GM12872 (cell line): Measurements from ENCODE around the gene GNAL.

ENCODE experiments used
- CTCF ChIP-seq: IDR thresholded peaks from 3 replicates; pipeline ENCODE4 v1.5.1; 2011; ENCODE audit warnings: low read depth, mild to moderate bottlenecking, low read length, moderate library complexity; ENCODE audit not compliant: insufficient read depth

Gene GNAL

GRCh38 chr18:11657554-11657953, 31.5 kb upstream of the GNAL start:
- no peak for TF ChIP-seq CTCF

- no peak for TF ChIP-seq CTCF
Measured at GRCh38 chr18:11658019-11658418, 31.0 kb upstream of the GNAL start.

- TF ChIP-seq CTCF, result no peak
Measured at GRCh38 chr18:11658989-11659388, 30.1 kb upstream of the GNAL start.

- no peak for TF ChIP-seq CTCF
Measured at GRCh38 chr18:11660691-11661090, 28.4 kb upstream of the GNAL start.

GRCh38 chr18:11661430-11661829, 27.6 kb upstream of the GNAL start:
- no peak for TF ChIP-seq CTCF

GRCh38 chr18:11663439-11664029, 25.5 kb upstream of the GNAL start:
- no peak for TF ChIP-seq CTCF

GRCh38 chr18:11664286-11664685, 24.8 kb upstream of the GNAL start:
- TF ChIP-seq CTCF, result no peak
